Measurements from ENCODE around the gene FLRT2. TPM values are rescaled to one million over a fixed set of nuclear protein-coding genes. Genes with fewer than 3 reads are reported as not detected.

Gene FLRT2
- total RNA-seq, 4 donors from 2014 or later = 0.61 to 8.4 (median 6.4) TPM

DNA sequence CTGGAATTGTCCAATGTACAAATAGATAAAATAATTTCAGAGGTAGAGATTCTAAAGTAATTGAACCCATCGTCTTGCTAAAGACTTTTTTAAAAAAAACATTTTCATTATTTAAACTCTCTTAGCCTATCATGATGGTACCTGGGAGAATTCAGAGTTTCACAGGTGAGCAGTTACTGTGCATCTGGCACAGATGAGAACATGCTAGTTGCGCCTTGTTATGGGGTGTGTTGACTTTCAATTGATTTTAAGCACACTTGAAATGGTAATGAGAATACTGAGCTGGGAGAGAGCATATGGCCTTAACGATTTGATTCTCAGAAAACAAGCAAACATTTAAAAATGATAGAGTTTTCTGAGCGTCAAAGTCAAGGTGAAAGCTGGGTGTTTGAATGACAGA is 66.6 kb downstream of the FLRT2 start:
- no peak overlapping the region for H3K4me3 ChIP-seq
- intact Hi-C loops (cut with DNase I) = no loop called here

DNA sequence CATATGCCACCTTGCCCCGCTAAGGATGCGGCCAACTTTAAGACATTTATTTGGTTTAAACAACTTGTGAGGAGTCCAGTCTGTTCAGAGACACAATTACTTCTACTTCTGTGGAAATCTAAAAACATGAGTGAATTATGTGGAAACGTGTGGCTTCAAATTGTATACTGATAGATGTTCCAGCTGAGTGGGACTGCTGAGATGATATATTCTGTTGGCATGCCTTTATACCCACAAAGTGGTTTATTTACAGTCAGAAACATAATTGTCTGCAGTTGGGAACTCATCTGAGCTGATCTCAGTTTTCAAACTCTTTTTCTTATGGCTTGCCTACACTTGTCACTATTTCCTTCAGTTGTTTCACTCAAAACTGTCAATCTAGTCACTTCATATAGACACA is 67.8 kb downstream of the FLRT2 start:
- Histone ChIP-seq H3K9me3 (no peaks in the 10 kb centered on the region), H3K4me1 (no peaks in the 10 kb centered on the region), H3K36me3 (no peaks in the 10 kb centered on the region), H3K4me3 (no peak overlapping the region), H3K27ac (no peak overlapping the region), H3K27me3 (no peaks in the 10 kb centered on the region)
- TF ChIP-seq POLR2A (IDR thresholded peaks at IDR 0.05) = no peak
- TF ChIP-seq, protein P1, sequence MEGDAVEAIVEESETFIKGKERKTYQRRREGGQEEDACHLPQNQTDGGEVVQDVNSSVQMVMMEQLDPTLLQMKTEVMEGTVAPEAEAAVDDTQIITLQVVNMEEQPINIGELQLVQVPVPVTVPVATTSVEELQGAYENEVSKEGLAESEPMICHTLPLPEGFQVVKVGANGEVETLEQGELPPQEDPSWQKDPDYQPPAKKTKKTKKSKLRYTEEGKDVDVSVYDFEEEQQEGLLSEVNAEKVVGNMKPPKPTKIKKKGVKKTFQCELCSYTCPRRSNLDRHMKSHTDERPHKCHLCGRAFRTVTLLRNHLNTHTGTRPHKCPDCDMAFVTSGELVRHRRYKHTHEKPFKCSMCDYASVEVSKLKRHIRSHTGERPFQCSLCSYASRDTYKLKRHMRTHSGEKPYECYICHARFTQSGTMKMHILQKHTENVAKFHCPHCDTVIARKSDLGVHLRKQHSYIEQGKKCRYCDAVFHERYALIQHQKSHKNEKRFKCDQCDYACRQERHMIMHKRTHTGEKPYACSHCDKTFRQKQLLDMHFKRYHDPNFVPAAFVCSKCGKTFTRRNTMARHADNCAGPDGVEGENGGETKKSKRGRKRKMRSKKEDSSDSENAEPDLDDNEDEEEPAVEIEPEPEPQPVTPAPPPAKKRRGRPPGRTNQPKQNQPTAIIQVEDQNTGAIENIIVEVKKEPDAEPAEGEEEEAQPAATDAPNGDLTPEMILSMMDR (IDR thresholded peaks at IDR 0.05) = no peak
- DNase-seq = no peak
- intact Hi-C loops (cut with DNase I) = no loop called here
- WGBS, 2 donors = 79 to 98% methylated on average over 3 of the region's 3 CpGs

More for the DNA sequence above, 66.6 kb downstream of the FLRT2 start:
- H3K27ac ChIP-seq = no peak overlapping the region
- TF ChIP-seq, protein P1 (IDR thresholded peaks at IDR 0.05) = no peak
- TF ChIP-seq POLR2A (IDR thresholded peaks at IDR 0.05) = no peak
- no peaks in the 10 kb centered on the region for H3K27me3 ChIP-seq
- no peaks in the 10 kb centered on the region for H3K4me1 ChIP-seq
- no peaks in the 10 kb centered on the region for H3K36me3 ChIP-seq
- 87 to 93% methylated on average over 4 of the region's 4 CpGs for WGBS, 2 donors
- DNase-seq = no peak
- H3K9me3 ChIP-seq = no peaks in the 10 kb centered on the region

DNA sequence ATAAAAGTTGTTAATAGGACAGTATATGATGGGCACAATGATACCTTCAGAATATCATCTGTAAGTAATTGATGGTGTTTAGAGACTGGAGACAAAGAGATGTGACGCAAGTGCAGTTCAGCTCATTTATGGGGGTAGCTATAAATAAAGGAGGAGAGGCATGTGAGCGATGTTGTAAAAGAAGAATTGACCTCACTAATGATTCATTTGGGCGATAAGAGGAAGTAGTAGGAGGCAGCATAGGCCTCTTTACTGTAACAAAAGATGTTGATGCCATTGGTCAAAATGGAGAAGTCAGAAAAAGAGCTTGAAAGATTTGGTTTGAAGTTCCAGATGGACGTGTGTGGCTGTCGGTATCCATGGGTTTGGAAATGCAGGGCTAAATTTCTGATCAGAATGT is 70.0 kb downstream of the FLRT2 start:
- Histone ChIP-seq H3K4me1 (no peaks in the 10 kb centered on the region), H3K36me3 (no peaks in the 10 kb centered on the region), H3K4me3 (no peak overlapping the region), H3K27ac (no peak overlapping the region), H3K9me3 (no peaks in the 10 kb centered on the region), H3K27me3 (no peaks in the 10 kb centered on the region)
- DNase-seq = no peak
- intact Hi-C loops (cut with DNase I) = no loop called here
- TF ChIP-seq POLR2A (IDR thresholded peaks at IDR 0.05) = no peak
- TF ChIP-seq, protein P1 (IDR thresholded peaks at IDR 0.05) = no peak
- 68 to 71% methylated on average over 5 of the region's 5 CpGs for WGBS, 2 donors

DNA sequence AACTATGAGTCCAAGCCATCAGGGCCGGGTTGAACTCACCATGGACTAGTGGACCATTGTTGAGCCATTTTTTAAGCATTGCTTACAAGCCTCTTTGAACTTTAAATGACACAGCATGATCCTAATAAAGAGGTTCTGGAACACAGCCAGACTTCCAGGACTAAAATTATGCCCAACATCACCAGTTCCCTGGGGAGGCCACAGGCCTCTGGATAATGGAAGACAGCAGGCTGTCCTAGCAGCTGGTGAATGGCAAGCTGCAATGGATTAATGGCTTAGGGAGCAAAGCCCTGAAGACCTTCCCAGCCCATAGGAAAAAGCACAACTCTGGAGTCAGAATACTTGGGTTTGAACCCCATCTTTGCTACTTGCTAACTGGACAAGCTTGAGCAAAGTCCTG is 71.3 kb downstream of the FLRT2 start:
- Histone ChIP-seq H3K27ac (no peak overlapping the region), H3K9me3 (no peaks in the 10 kb centered on the region), H3K4me3 (no peak overlapping the region), H3K36me3 (no peaks in the 10 kb centered on the region), H3K27me3 (no peaks in the 10 kb centered on the region), H3K4me1 (no peaks in the 10 kb centered on the region)
- WGBS, 2 donors = 45 to 63% methylated on average over 1 of the region's 1 CpG
- no peak for DNase-seq
- TF ChIP-seq, protein P1 (IDR thresholded peaks at IDR 0.05) = no peak
- intact Hi-C loops (cut with DNase I) = no loop called here

DNA sequence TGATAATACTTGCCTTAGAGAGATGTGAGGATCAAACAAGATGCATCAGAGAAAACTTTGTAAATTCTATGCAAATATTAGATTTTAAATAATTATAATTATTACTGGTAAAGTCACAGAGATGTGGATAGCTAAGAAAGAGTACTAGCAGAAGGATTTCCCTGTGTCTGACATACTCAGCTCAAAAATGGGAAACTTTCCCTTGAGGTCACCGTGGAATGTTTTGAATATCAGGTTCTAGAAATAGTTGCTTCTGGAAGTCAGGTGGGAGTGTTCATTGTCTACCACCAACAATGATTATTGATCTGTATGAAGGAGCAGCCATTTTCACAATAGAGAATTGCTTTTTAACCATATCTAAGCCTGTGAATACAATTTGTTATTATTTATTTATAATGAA is 71.7 kb downstream of the FLRT2 start:
- Histone ChIP-seq H3K27me3 (no peaks in the 10 kb centered on the region), H3K4me1 (no peaks in the 10 kb centered on the region), H3K9me3 (no peaks in the 10 kb centered on the region), H3K4me3 (no peak overlapping the region), H3K36me3 (no peaks in the 10 kb centered on the region), H3K27ac (no peak overlapping the region)
- no peak for DNase-seq
- TF ChIP-seq POLR2A (IDR thresholded peaks at IDR 0.05) = no peak
- TF ChIP-seq, protein P1 (IDR thresholded peaks at IDR 0.05) = no peak
- 85 to 87% methylated on average over 1 of the region's 1 CpG for WGBS, 2 donors
- intact Hi-C loops (cut with DNase I) = no loop called here

All from esophagus squamous epithelium (tissue), 5 donors.